Right lobe of liver (tissue), 4 donors: Measurements from ENCODE around the gene NDUFC2.

ENCODE experiments used
- POLR2A ChIP-seq: fragments of 450-650 bp; IDR thresholded peaks from one replicate; pipeline ENCODE4 v1.6.1; 2017; ENCODE audit warnings: antibody characterized with exemption, mild to moderate bottlenecking
- TF ChIP-seq, protein P1 (sequence below), 4 donors: fragments of 200-600 bp in 3 of 4; fragments of 450-650 bp in 1 of 4; IDR thresholded peaks; one replicate each; pipeline versions ENCODE4 v1.5.1 to v1.8.0; 2016 to 2022; ENCODE audit warnings: antibody characterized with exemption in 4 of 4, mild to moderate bottlenecking in 2 of 4
- donor health status: DM: no; HTN: no; CAD: no.
- donor health status: DM: no; HTN: no; CAD: no.
- donor health status: DM: no; HTN: yes; CAD: no.

DNA sequence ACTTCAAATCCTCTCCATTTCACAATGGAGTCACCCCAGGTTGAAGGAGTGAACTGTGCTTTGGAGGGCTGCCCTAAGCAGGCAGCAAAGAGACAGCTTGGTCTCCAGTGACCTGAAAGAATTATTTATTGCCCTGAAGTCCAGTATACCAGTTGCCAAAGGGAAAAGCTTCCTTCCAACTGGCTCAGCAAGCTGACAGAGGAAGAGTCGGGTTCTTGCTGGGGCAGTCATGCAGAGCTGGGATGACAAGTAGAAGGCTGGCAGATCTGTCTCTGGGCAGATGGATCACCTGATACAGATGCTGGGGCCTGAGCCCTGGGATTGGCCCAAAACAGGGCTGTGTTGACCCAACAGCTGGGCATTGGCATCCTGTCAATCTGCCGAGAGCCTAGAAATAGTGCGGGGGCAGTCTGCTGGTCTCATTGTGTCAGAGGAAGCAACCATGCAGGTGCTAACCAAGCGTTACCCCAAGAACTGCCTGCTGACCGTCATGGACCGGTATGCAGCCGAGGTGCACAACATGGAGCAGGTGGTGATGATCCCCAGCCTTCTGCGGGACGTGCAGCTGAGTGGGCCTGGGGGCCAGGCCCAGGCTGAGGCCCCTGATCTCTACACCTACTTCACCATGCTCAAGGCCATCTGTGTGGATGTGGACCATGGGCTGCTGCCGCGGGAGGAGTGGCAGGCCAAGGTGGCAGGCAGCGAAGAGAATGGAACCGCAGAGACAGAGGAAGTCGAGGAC lies 16.1 kb downstream of the NDUFC2 start, which contains the start of gene THRSP:
- TF ChIP-seq, protein P1, sequence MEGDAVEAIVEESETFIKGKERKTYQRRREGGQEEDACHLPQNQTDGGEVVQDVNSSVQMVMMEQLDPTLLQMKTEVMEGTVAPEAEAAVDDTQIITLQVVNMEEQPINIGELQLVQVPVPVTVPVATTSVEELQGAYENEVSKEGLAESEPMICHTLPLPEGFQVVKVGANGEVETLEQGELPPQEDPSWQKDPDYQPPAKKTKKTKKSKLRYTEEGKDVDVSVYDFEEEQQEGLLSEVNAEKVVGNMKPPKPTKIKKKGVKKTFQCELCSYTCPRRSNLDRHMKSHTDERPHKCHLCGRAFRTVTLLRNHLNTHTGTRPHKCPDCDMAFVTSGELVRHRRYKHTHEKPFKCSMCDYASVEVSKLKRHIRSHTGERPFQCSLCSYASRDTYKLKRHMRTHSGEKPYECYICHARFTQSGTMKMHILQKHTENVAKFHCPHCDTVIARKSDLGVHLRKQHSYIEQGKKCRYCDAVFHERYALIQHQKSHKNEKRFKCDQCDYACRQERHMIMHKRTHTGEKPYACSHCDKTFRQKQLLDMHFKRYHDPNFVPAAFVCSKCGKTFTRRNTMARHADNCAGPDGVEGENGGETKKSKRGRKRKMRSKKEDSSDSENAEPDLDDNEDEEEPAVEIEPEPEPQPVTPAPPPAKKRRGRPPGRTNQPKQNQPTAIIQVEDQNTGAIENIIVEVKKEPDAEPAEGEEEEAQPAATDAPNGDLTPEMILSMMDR (IDR thresholded peaks at IDR 0.05), result no peak
- peak; percentile 17 for TF ChIP-seq POLR2A
